IMR-90 (cell line): ENCODE data around the gene DOCK10.

Source experiments
- CEBPB ChIP-seq: IDR thresholded peaks from 2 replicates; pipeline ENCODE4 v1.6.1; 2012; ENCODE audit warnings: low read depth, low read length, improper control_type of control experiment
- ELK1 ChIP-seq: fragments of 150-350 bp; IDR thresholded peaks from 2 replicates; pipeline ENCODE4 v1.6.1; 2016; ENCODE audit warnings: low read depth, mild to moderate bottlenecking, low read length, moderate library complexity, borderline replicate concordance
- MAFK ChIP-seq: IDR thresholded peaks from 2 replicates; pipeline ENCODE4 v1.6.1; 2012; ENCODE audit warnings: low read depth, low read length, improper control_type of control experiment
- MAZ ChIP-seq: IDR thresholded peaks from 2 replicates; pipeline ENCODE4 v1.6.1; 2012; ENCODE audit warnings: low read depth, mild to moderate bottlenecking, low read length, improper control_type of control experiment, moderate library complexity, borderline replicate concordance
- NFE2L2 ChIP-seq: fragments of 150-350 bp; IDR thresholded peaks from 2 replicates; pipeline ENCODE4 v1.6.1; 2016; ENCODE audit warnings: low read depth, mild to moderate bottlenecking, low read length
- POLR2A ChIP-seq: IDR thresholded peaks from 2 replicates; pipeline ENCODE4 v1.6.1; 2012; ENCODE audit warnings: mild to moderate bottlenecking, low read depth, low read length
- RAD21 ChIP-seq: IDR thresholded peaks from 2 replicates; pipeline ENCODE4 v1.6.1; 2012; ENCODE audit warnings: low read length, improper control_type of control experiment
- RCOR1 ChIP-seq: IDR thresholded peaks from 2 replicates; pipeline ENCODE4 v1.6.1; 2012; ENCODE audit warnings: mild to moderate bottlenecking, low read length, improper control_type of control experiment; ENCODE audit not compliant: insufficient replicate concordance
- RFX5 ChIP-seq: IDR thresholded peaks from 2 replicates; pipeline ENCODE4 v1.8.0; 2012; ENCODE audit warnings: low read depth, mild to moderate bottlenecking, low read length, moderate library complexity
- SMC3 ChIP-seq: fragments of 150-350 bp; IDR thresholded peaks from 2 replicates; pipeline ENCODE4 v1.6.1; 2016; ENCODE audit warnings: low read depth, mild to moderate bottlenecking, antibody characterized with exemption, low read length, moderate library complexity
- USF2 ChIP-seq: fragments of 150-350 bp; IDR thresholded peaks from 2 replicates; pipeline ENCODE4 v1.6.1; 2017; ENCODE audit warnings: mild to moderate bottlenecking, antibody characterized with exemption, low read length, low read depth
- TF ChIP-seq, protein P1 (sequence below): conservative IDR thresholded peaks from 2 replicates; pipeline ENCODE4 v1.5.1; 2012; ENCODE audit warnings: mild to moderate bottlenecking, low read depth, low read length, improper control_type of control experiment

DNA sequence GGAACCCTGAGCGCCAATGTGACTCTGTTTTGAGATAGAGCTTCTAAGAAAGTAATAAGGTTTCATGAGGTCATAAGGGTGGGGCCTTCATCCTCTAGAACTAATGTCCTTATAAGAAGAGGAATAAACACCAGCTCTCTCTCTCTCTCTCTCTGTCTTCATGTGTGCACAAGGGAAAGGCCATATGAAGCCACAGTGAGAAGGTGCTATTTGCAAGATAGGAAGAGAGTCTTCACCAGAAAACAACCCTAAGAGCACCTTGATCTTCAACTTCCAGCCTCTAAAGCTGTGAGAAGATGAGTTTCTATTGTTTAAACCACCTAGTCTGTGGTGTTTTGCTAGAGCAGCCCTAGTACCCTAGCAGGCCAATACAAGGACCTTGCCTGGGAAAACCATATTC lies 55.8 kb downstream of the DOCK10 start:
- TF ChIP-seq USF2 (no peak), ELK1 (no peak), RCOR1 (no peak), RFX5 (no peak), POLR2A (no peak), MAFK (no peak), NFE2L2 (no peak), CEBPB (no peak), SMC3 (no peak), MAZ (no peak), RAD21 (no peak)
- TF ChIP-seq, protein P1, sequence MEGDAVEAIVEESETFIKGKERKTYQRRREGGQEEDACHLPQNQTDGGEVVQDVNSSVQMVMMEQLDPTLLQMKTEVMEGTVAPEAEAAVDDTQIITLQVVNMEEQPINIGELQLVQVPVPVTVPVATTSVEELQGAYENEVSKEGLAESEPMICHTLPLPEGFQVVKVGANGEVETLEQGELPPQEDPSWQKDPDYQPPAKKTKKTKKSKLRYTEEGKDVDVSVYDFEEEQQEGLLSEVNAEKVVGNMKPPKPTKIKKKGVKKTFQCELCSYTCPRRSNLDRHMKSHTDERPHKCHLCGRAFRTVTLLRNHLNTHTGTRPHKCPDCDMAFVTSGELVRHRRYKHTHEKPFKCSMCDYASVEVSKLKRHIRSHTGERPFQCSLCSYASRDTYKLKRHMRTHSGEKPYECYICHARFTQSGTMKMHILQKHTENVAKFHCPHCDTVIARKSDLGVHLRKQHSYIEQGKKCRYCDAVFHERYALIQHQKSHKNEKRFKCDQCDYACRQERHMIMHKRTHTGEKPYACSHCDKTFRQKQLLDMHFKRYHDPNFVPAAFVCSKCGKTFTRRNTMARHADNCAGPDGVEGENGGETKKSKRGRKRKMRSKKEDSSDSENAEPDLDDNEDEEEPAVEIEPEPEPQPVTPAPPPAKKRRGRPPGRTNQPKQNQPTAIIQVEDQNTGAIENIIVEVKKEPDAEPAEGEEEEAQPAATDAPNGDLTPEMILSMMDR, result no peak
